Testis (tissue), 2 donors: Measurements from ENCODE around the gene FSTL4.

Source experiments
- CTCF ChIP-seq, 3 experiments: fragments of 450-650 bp in 2 of 3; fragments of 200-600 bp in 1 of 3; sonication (generic) in 1 of 3; IDR thresholded peaks; one replicate each; pipeline ENCODE4 v1.5.1; 2016 to 2019; ENCODE audit warnings: antibody characterized with exemption in 3 of 3, mild to moderate bottlenecking in 2 of 3, moderate library complexity in 1 of 3
- POLR2A ChIP-seq: fragments of 450-650 bp; IDR thresholded peaks from one replicate; pipeline ENCODE4 v1.6.1; 2017; ENCODE audit warnings: antibody characterized with exemption, mild to moderate bottlenecking, moderate library complexity

- TF ChIP-seq CTCF (IDR thresholded peaks at IDR 0.05): no peak
- TF ChIP-seq POLR2A: no peak
These were observed 412.1 kb downstream of the FSTL4 start for GRCh38 chr5:133200256-133200655.
